ENCODE data around the gene PGBD5. TPM values are rescaled to one million over a fixed set of nuclear protein-coding genes. Genes with fewer than 3 reads are reported as not detected.

Gene PGBD5
- total and polyA plus RNA-seq, 2 donors (not counting 1 experiment from before 2014, with no cell fraction given), result 0.10 to 0.17 TPM

GRCh38 chr1:230332061-230332460 is 94.1 kb downstream of the PGBD5 start:
- Histone ChIP-seq H3K27me3 (ENCODE audit: control insufficient read depth, insufficient read depth, low read length) (no peaks in the 10 kb centered on the region), H3K4me3 (replicated peaks in 1 of 4; ENCODE audit: control extremely low read depth in 1 of 4, insufficient read depth in 1 of 4, low read depth in 3 of 4, low read length in 4 of 4) (no peak overlapping the region), H3K36me3 (ENCODE audit: control insufficient read depth, insufficient read depth, low read length) (no peaks in the 10 kb centered on the region), H3K4me1 (ENCODE audit: control insufficient read depth, extremely low read depth, insufficient read depth, low read length) (no peaks in the 10 kb centered on the region), H3K4me2 (ENCODE audit: extremely low read depth, insufficient read depth, low read length) (no peak overlapping the region), H3K79me2 (ENCODE audit: control insufficient read depth, insufficient read depth, low read length) (no peaks in the 10 kb centered on the region), H3K9ac (ENCODE audit: insufficient read depth, low read length) (no peak overlapping the region), H3K27ac (ENCODE audit: insufficient read depth, low read length) (no peak overlapping the region), H4K20me1 (ENCODE audit: control insufficient read depth, extremely low read depth, insufficient read depth, low read length) (no peaks in the 10 kb centered on the region), H2AFZ (ENCODE audit: low read length) (no peak overlapping the region), H3K9me3 (ENCODE audit: control insufficient read depth, insufficient read depth, low read depth, low read length) (no peaks in the 10 kb centered on the region)
- DNase-seq (ENCODE audit: low read depth in 2 of 2), result no peak
- TF ChIP-seq EZH2 (IDR thresholded peaks at IDR 0.05; ENCODE audit: low read length, missing control alignments), result no peak
- TF ChIP-seq, protein P1, sequence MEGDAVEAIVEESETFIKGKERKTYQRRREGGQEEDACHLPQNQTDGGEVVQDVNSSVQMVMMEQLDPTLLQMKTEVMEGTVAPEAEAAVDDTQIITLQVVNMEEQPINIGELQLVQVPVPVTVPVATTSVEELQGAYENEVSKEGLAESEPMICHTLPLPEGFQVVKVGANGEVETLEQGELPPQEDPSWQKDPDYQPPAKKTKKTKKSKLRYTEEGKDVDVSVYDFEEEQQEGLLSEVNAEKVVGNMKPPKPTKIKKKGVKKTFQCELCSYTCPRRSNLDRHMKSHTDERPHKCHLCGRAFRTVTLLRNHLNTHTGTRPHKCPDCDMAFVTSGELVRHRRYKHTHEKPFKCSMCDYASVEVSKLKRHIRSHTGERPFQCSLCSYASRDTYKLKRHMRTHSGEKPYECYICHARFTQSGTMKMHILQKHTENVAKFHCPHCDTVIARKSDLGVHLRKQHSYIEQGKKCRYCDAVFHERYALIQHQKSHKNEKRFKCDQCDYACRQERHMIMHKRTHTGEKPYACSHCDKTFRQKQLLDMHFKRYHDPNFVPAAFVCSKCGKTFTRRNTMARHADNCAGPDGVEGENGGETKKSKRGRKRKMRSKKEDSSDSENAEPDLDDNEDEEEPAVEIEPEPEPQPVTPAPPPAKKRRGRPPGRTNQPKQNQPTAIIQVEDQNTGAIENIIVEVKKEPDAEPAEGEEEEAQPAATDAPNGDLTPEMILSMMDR (conservative IDR thresholded peaks at IDR 0.05 in 1 of 2, IDR thresholded peaks at IDR 0.05 in 1 of 2; ENCODE audit: low read depth in 1 of 2, low read length in 2 of 2), result no peak

DNA sequence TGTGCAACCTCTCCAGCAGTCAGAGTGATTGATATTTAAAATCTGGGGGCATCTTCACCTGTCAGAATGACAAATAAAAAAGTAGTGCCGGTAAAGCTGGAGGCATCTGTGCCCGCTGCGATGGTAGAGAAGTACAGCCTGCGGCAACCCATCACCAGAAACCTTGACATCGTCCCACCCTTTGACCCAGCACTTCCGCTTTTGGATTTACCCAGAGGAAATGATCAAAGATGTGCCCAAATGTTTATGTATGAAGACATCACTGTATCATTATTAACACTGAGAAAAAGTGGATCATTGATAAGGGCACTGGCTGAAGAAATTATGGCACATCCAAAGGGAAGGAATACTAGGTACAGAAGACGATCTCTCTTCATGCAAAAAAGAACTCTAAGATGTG is 96.0 kb downstream of the PGBD5 start:
- Histone ChIP-seq H3K4me2 (ENCODE audit: extremely low read depth, insufficient read depth, low read length) (no peak overlapping the region), H3K9ac (ENCODE audit: insufficient read depth, low read length) (no peak overlapping the region), H3K4me1 (ENCODE audit: control insufficient read depth, extremely low read depth, insufficient read depth, low read length) (no peaks in the 10 kb centered on the region), H3K27me3 (ENCODE audit: control insufficient read depth, insufficient read depth, low read length) (no peaks in the 10 kb centered on the region), H2AFZ (ENCODE audit: low read length) (no peak overlapping the region), H3K36me3 (ENCODE audit: control insufficient read depth, insufficient read depth, low read length) (no peaks in the 10 kb centered on the region), H3K9me3 (ENCODE audit: control insufficient read depth, insufficient read depth, low read depth, low read length) (no peaks in the 10 kb centered on the region), H3K27ac (ENCODE audit: insufficient read depth, low read length) (no peak overlapping the region), H3K4me3 (replicated peaks in 1 of 4; ENCODE audit: control extremely low read depth in 1 of 4, insufficient read depth in 1 of 4, low read depth in 3 of 4, low read length in 4 of 4) (no peak overlapping the region), H4K20me1 (ENCODE audit: control insufficient read depth, extremely low read depth, insufficient read depth, low read length) (no peaks in the 10 kb centered on the region), H3K79me2 (ENCODE audit: control insufficient read depth, insufficient read depth, low read length) (no peaks in the 10 kb centered on the region)
- no peak for TF ChIP-seq EZH2 (IDR thresholded peaks at IDR 0.05; ENCODE audit: low read length, missing control alignments)
- TF ChIP-seq, protein P1 (conservative IDR thresholded peaks at IDR 0.05 in 1 of 2, IDR thresholded peaks at IDR 0.05 in 1 of 2; ENCODE audit: low read depth in 1 of 2, low read length in 2 of 2), result no peak
- DNase-seq (ENCODE audit: low read depth in 2 of 2), result no peak

DNA sequence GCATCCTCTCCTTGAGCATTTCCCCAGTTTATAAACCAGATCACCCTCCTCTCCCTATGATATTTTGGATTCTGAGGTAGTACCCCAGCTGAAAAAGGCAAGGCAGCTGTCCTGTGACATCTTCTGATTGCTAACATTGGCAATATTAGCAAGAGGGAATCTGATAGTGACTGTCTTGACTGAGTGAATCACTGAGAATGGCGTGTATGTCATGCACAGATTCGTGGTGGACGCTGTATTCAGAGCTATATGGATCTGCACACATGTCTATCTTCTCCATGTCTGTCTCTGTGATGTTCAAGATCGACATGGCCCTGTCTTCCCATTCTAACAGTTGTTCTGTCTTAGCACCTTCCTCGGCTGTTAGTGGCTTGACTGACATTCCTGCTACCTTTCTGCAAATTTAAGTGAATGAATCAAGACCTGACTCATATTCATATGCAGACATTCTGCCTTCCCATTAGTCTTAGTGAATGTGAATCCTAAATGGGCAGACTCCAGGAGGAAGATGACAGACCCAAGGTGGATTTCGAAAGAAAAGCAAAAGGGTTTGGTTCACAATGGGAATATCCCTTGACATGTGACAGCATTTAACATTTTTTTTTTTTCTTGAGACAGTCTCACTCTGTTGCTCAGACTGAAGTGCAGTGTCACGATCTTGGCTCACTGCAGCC is 97.7 kb downstream of the PGBD5 start:
- H3K27ac ChIP-seq (ENCODE audit: insufficient read depth, low read length), result no peak overlapping the region
- no peaks in the 10 kb centered on the region for H3K9me3 ChIP-seq (ENCODE audit: control insufficient read depth, insufficient read depth, low read depth, low read length)
- no peak overlapping the region for H3K4me3 ChIP-seq (replicated peaks in 1 of 4; ENCODE audit: control extremely low read depth in 1 of 4, insufficient read depth in 1 of 4, low read depth in 3 of 4, low read length in 4 of 4)
- H3K79me2 ChIP-seq (ENCODE audit: control insufficient read depth, insufficient read depth, low read length), result no peaks in the 10 kb centered on the region
- H3K4me2 ChIP-seq (ENCODE audit: extremely low read depth, insufficient read depth, low read length), result no peak overlapping the region
- no peaks in the 10 kb centered on the region for H3K36me3 ChIP-seq (ENCODE audit: control insufficient read depth, insufficient read depth, low read length)
- no peaks in the 10 kb centered on the region for H3K4me1 ChIP-seq (ENCODE audit: control insufficient read depth, extremely low read depth, insufficient read depth, low read length)
- H3K9ac ChIP-seq (ENCODE audit: insufficient read depth, low read length), result no peak overlapping the region
- H3K27me3 ChIP-seq (ENCODE audit: control insufficient read depth, insufficient read depth, low read length), result no peaks in the 10 kb centered on the region
- TF ChIP-seq, protein P1 (conservative IDR thresholded peaks at IDR 0.05 in 1 of 2, IDR thresholded peaks at IDR 0.05 in 1 of 2; ENCODE audit: low read depth in 1 of 2, low read length in 2 of 2), result no peak
- TF ChIP-seq EZH2 (IDR thresholded peaks at IDR 0.05; ENCODE audit: low read length, missing control alignments), result no peak
- H2AFZ ChIP-seq (ENCODE audit: low read length), result no peak overlapping the region
- H4K20me1 ChIP-seq (ENCODE audit: control insufficient read depth, extremely low read depth, insufficient read depth, low read length), result no peaks in the 10 kb centered on the region
- peak in 1 of 2 donors; percentile 31 for DNase-seq (ENCODE audit: low read depth in 2 of 2)

Measured in fibroblast of lung (primary cell).